KG1 (cell line): Measurements from ENCODE around the gene SMAD5.

ENCODE experiments used
- DNase-seq: peaks from one replicate; lab custom pipeline; 2025; lab: John Stamatoyannopoulos, UW

Gene SMAD5

DNA sequence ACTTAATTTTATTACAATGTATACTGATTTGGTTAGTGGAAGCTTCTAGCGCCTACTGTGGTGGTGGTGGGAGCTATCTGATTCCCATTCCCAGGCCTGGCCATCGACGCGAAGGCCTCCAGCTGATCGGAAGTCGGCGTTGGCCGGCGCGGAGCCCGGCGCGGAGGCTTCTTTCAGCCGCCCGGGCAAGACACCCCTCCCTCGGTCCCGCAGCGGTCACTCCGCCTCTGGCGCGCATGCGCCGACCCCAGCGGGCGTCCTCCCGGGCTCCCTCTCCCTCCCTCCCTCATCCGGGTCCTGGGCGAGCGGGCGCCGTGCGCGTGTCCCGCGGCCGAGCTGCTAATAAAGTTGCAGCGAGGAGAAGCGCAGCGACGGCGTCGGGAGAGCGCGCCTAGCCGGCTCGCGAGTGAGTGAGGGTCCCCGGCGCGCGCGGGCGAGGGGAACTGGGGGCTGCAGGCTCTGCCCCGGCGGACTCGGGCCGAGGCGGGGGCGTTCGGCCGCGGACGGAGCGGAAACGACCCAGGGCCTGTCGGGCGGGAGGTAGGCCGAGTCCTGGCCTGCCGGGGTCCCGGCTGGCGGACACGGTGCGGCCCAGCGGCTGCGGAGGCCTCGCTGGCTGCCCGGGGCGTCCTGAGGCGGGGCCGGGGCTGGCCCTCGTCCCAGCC is at the start of gene SMAD5:
Gene SMAD5, plus strand, starts transcription at position 289 of the 665 bp plus-strand sequence. CDS start 20,916 bp downstream, outside the sequence.
- peak; percentile 11 for DNase-seq

DNA sequence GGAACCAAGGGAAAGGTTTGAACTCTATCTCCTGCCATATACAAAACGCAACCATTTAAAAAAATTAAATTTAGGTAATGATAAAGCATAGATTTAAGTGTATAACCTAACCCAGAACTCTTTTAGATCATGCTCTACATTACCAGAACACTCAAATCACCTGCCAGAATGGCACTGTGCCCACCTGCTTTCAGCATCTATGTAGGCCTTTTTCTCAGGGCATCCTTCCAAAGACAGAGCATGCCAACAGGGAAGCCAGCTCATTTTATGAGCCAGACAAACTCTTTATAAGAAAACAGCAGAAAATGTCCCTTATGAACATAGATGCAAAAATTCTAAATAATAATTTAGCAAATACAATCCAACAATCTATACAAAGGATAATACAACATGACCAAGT is 47.9 kb upstream of the SMAD5 start:
- no peak for DNase-seq

DNA sequence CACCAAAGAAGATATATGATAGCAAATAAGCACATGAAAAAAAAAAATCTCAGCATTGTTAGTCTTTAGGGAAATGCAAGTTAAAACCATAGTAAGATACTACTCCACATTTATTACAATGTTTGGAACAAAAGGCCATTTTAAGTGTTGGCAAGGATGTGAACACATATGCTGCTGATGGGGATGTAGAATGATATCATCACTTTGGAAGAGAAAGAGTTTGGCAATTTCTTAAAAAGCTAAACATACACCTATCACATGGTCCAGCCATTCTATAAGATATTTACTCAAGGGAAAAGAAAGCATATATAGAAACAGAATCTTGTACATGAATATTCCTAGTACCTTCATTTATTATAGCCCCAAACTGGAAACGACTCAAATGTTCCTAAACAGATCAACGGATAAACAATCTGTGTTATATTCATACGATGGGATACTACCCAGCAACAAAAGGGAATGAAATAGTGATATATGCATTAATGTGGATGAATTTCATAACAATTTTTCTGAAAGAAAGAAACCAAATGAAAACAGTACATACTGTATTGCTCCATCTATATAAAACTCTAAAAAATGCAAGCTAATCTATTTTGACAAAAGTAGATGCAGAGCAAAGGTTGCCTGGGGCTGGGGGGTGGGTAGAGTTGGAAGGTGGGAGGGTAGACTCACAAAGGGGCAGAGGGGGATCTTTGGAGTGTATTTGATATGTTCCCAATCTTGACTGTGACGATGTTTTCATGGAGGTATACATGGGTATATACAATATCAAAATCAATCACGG is 45.7 kb upstream of the SMAD5 start:
- DNase-seq = no peak

DNA sequence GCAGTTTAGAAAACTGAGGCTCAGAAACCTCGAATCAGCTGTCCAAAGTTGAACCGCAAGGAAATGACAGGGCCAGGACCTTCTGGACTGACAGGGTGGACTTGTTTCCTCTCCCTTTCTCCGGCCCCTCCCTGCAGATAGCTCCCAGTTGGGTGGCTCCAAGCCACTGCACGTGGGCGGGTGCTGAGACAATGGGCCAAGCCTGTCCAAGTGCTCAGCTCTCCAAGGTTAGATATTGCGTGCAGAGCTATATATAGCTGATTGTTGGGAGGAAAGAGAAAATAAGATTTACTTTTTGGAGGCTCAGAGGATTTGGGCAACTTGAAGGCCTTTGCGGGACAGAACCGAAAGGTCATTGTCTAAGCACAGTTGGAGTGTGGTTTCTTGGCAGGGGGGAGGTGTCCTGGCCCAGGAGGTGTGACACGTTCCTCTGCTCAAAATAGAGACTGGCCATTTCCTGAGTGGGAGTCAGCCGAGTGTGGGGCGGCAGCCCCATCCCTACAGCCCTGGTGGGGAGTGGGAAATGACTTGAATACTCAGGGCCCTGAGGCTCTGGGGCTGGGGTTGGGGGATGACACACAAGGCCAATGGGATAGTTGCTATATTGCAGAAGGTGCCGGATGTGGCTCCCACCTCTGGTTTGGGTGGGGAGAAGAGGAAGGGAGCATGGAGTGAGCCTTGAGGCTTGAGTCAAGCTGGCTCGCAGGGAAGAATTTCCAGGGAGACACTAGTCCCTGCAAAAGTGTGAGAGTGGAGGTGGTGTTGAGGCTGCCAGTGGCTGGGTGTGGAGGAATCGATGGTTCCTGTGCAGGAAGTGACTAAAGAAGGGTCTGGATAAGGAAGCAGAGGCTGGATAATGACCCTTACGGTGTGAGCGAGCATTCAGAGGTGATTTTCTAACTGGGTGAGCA is 44.4 kb upstream of the SMAD5 start:
- no peak for DNase-seq

DNA sequence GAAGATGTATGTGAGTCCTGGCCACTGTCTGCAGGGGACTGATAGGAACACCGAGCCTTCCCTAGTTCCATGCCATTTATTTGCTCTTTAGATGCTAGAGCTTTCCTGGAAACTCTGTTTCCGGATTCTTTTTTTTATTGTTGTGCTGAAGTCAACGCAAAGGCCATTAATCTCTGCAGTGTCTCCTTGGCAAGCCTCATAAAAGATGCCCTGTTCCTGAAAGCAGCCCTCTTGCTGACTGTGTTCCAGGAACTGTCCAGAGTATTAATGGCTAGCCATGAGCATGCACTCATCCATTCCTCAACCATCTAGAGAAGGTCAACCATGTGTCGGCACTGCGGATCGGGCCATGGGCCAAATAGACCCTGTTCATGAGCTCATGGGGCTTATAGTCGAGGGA is 42.9 kb upstream of the SMAD5 start:
- DNase-seq = no peak

DNA sequence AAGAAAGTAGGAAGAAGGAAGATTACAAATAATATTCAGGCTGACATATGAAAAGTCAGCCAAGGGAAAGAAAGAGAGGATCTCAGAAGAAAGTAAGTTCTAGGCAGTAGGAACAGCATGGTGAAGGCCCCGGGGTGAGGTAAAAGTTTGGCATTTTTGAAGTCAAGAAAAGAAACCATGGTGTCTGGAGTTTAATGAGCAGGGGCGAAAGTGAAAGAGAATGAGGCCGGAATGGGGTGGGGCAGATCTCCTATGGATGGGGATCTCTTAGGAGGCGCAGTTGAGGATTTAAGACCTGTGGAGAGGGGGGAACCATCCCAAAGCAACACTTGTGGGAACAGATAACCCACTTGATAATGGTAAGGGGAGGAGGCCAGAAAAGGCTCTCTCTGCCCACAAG is 42.3 kb upstream of the SMAD5 start:
- DNase-seq = no peak

DNA sequence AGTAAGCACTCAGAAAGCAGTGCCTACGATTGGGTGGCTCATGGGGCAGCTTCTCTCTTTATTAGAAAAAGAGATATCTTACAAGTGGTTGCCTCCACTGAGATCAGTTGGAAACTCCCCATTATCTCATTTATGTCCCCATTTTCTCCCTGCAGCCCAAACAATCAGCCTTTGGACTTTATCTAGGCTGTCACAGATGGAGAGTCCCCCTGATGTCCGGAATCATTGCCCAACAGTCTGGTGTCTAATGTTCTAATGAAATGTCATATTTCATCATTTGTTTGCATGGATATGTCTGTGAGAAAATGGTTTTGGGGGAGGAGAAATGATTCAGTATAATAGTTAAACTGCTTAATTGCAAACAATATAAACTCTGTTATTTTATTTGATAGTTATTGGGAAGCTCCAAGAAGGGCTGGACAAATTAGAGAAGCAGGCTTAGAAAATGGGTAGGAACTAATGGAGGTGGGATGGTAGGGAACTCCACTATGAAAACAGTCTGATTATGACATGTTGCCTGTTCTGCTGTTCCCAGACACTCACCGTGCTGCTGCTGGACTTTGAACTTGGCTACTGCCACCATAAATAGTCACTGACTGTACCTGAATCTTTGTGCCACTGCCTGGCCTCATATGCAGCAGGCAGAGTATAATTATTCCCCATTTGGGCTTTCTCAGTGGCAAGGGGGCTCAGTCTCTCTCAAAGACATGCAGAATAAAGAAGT is 38.3 kb upstream of the SMAD5 start:
- DNase-seq = no peak

DNA sequence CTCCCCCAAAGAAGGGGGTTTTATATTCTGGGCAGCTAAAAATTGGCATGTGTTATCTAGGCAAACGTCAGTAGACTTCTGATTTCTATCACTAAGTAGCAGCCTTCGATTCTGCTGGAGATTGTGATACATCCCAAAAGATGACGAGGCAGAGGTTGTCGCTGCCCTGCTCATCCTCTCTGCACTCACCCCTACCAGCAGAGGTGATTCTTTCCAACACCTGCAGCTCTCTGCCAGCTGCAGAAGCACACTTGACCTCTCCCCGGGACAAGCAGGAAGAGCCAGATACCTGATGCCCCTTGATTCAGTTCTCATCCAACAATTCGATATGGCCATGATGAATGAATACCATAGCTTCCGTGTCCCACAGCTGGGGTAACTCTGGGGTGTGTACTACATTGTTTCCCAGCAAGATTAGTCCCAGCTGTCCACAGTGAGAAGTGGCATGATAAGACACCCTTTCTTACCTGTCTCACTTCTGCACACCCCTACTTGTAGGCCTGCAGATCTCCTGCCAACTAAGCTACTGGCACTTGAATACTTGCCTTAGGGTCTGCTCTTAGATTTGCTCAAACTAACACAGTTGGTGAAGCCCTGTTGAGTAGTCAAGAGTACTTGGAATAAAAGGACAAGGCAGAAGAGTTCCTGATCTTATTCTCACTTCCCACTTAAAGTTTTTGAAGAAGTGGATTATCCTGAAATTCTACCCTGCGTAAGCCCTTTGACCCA is 37.6 kb upstream of the SMAD5 start:
- DNase-seq = no peak

DNA sequence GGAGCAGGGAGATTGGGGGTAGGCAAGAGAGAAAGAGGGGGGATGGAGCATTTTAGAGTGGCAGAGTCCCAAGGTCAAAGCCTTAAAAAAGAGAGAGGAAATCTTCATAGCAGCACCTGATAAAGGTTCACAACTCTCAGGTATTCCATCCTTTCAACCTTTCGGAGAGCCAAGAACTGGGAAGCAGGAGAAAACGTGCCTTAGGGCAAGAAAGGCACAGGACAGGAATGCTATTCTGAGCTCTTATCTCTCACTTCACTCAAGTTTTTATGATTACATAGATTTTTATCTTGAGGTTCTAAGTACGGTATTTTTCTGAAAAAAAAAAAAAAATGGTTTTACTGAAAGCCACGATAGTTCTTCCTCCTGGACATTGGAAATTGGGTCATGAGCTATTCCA is 34.5 kb upstream of the SMAD5 start:
- DNase-seq = no peak

DNA sequence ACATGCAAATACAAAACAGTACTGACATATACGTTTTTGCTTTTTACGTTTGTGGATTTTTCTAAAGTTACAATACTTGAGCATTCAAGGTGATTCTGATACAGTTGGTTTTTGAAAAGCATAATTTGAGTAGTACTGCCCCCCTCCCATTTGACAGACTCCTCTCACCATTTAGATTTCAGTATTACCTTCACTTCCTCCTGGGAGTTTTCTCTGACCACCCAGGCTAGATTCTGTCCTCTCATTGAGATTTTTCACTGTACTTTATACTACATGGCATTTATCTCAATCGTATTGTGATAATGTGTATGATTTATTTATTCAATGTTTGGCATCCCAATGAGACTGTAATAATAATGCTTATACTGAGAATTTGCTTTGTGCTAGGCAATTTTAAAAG is 32.8 kb upstream of the SMAD5 start:
- no peak for DNase-seq

DNA sequence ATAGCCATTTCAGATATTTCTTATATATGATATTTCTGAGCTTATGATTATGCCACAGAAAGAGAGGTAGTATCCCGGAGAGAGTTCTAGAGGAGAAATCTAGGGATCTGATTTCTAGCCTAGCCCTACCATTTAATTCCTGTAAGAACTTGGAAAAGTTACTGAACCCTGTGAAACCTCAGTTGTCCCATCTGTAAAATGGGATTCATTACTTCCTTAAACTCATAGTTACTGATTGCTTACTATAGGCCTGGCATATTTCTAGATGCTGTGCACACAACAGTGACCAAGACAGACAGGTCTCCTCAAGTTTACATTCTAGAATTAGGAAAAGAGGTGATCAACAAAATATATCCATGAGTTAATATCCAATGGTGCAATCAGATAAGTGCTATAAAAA is 30.8 kb upstream of the SMAD5 start:
- no peak for DNase-seq

DNA sequence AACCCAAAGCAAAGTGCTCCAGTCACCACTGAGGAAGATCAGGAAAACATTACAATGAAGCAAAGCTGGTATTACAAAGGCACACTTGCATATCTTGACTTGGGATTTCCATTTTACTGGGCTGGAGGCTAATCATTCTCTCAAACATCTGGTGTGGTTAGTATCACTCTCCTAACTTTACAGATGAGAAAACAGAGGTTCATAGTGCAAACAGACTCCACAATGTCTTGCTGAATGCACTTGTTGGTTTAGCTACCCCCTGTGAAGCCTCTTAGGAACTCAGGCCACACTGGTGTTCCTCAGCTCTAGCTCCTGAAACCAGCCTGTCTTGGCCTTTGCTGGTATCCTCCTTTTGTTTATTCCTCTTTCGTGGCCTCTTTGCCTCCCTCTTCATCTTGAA is 29.5 kb upstream of the SMAD5 start:
- DNase-seq = no peak

DNA sequence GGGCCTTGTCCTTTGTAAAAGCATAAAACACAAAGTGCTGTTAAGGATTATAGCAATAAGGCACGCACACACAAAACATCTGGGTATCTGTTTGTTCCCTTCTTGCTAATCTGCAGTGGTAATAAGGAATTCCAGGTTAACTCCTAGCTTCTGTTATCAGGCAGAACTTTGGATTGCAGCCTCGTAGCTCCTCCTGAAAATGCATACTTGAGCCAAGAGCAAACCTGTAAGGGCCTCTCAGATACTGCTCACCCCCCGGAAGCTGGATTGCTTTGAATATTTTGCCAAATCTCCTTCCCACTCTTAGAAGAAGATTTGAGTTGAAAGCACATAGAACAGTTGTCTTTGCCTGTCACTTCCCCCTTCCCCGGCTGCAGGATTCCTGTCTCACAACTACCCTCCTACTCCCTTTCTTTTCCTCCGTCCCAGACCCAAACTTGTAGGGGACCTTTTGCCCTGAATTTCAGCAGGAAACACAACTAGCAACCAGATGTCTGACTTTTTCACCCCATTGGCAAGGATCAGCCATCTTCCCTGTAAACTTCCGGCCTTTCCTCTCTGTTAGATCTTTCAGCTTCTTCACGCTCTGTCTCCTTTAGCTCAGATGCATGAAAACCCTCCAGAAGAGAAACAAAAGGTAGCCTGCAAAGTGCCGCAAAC is 28.2 kb upstream of the SMAD5 start:
- no peak for DNase-seq

DNA sequence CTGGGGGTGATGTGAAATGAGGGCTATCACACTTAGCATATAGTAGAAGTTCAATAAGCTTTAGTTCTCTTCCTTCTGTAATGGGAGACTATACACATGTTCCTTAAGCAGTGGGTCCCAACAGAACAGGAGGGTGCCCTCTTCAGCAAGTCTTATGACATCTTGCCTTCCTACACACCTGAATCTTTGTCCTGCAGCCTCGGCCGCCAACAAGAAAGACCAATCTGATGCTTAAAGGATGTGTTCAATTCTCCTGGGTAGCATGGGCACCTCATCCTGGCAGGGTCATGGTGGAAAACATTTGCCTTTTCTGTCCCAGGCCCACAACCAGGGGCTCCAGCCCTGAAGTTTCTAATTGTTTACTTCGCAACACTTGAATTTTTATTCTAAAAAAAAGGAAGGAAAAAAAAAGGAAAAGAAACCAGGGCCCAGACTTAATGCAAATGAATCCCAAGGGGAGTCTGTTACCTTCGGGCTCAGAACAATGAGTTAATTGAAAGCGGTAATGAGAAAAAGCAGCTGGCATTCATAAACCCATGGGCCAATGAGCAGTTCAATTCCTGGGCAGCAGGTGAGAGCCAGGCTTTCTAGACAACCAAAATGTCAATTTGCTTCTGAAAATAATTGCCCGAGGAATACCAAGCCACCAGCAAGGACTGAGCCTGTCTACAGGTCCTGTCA is 26.2 kb upstream of the SMAD5 start:
- DNase-seq = no peak

DNA sequence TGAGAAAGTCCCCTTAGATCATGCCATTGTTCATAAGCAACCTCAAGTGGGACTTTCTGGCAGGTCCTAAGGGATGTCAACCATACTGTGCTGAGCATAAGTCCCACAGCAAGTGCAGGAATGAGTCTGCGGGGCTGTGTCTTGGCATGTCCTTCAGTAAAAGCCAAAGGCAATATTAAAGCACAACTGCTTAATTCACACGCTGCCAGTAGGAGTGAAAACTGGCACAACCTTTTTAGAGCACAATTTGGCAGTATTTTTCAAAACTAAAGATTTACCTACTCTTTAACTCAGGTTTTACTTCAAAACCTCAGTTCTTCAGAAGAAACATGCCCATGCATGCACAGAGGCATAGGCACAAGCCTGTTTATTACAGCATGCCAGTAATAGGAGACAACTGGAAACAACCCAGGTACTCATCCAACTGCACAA is 24.4 kb upstream of the SMAD5 start:
- DNase-seq = no peak

DNA sequence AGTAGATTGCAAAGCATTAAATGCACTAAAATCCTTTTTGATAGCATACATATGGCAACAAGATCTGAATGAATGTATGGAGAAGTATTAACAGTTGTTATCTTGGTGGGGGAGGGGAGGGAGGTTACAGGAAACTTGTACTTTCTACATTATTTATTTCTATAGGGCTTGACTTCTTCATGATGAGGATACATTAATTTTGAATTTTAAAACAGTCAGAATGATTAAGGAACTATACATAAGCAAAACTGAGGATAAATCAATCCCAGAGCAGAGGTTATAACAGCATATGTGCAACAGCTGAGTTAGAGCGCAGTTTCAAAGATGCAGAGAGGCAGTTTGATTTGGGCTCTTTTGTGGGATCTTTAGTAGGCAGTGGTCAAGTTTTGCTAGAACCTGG is 23.9 kb upstream of the SMAD5 start:
- DNase-seq = no peak

DNA sequence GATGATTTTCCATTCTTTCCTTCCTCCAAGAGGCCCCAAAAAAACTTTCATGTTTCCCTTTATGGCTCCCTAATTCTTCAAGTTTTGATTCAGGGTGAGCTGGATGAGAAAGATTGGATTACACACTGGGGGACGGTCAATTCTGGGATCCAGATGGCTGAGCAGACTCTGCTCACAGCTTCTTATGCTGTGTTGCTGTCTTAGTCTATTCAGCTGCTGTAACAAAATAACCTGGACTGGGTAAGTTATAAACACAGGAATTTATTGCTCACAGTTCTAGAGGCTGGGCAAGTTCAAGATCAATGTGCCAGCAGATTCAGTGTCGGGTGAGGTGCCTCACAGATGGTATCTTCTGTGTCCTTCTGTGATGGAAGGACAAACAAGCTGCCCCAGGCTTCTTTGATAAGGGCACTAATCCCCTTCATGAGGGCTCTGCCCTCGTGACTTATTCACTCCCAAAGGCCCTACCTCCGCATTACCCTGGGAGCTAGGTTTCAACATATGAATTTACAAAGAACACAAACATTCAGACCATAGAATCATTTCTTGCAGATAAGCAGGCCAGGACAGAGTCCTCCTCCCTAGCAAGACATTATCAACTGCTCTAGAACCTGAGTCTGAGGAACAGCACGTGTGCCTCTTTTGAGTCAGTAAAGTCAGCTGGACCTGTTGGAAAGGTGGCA is 23.1 kb upstream of the SMAD5 start:
- no peak for DNase-seq

DNA sequence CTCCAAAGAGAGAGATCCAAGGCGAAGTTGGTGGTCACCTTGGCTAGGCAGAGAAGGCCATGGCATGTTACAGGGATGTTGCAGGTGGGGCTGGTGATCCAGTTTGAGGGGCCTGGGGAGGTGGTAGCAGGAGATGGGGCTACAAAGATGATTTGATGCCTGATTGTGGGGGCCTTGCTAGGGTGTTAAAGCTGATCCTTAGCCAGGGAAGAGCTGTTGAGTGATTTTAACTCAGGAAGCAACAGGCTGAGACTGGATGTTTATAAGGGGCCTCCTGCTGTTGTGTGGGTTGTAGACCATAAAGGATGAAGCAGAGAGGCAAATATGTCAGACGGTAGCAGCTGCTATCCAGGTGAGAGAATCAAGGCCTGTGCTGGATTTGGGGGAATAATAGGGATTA is 19.0 kb upstream of the SMAD5 start:
- no peak for DNase-seq

DNA sequence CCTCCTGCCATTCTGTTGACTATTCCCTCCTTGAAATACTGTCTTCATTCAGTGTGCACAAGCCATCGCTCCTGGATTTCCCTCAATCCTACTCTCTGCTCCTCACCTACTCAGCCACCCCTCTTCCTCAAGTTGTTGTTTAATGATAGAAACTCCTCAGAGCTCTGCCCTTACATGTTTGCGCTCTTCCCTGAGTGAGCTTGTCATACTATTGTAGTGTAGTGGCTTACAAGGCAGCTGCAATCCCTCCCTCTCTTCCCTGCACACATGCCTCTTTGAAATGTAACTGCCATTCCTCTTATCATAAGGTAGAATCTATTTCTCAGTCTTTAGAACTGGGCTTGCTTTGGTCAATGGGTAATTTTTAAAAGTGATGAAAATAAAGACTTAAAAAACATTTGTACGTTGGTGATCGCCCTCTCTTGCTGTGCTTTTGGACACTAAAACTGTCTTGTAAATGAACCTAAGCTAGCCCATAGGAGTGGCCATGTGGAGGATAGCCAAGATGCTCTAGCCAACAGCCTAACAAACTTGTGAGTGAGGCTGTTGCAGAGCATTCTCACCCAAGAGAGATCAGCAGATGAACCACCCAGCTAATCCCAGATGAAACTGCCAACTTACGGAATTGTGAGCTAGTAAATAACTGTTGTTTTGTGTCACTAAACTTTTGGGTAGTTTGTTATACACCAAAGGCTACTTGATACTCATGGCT is 18.1 kb upstream of the SMAD5 start:
- no peak for DNase-seq
